ENCODE results near the gene ACSBG1.

DNA sequence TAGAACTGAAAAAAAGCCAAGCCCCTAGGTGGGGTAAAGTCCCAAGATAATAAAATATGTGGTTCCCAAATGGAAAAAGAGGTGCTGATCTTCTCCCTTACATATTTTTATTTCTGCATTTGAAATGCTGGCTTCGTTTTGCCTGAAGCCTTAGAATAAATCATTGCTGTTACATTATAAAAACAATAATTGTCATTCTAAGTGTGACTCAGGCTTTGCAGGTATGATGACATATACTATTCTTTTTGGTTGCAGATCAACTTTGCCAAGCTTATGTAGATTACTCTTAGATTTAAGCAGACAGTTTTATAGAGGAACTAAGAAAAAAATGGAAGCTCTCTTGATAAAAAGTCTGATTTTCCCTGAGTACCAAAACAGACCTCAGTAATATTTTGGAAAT lies 77.7 kb downstream of the ACSBG1 start:
- no peak for TF ChIP-seq MXI1 (conservative IDR thresholded peaks at IDR 0.05; ENCODE audit: poor library complexity, severe bottlenecking)
- TF ChIP-seq, protein P1, sequence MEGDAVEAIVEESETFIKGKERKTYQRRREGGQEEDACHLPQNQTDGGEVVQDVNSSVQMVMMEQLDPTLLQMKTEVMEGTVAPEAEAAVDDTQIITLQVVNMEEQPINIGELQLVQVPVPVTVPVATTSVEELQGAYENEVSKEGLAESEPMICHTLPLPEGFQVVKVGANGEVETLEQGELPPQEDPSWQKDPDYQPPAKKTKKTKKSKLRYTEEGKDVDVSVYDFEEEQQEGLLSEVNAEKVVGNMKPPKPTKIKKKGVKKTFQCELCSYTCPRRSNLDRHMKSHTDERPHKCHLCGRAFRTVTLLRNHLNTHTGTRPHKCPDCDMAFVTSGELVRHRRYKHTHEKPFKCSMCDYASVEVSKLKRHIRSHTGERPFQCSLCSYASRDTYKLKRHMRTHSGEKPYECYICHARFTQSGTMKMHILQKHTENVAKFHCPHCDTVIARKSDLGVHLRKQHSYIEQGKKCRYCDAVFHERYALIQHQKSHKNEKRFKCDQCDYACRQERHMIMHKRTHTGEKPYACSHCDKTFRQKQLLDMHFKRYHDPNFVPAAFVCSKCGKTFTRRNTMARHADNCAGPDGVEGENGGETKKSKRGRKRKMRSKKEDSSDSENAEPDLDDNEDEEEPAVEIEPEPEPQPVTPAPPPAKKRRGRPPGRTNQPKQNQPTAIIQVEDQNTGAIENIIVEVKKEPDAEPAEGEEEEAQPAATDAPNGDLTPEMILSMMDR (IDR thresholded peaks at IDR 0.05; ENCODE audit: poor library complexity, severe bottlenecking) = no peak
